Ishikawa (cell line): ENCODE results near the gene HPD.

ENCODE experiments used
- CEBPB ChIP-seq: IDR thresholded peaks from 2 replicates; pipeline ENCODE4 v1.6.1; 2012
- CREB1 ChIP-seq: IDR thresholded peaks from 2 replicates; pipeline ENCODE4 v1.6.1; 2012; ENCODE audit warnings: low read depth
- EGR1 ChIP-seq: IDR thresholded peaks from 2 replicates; pipeline ENCODE4 v1.6.1; 2012
- EP300 ChIP-seq: IDR thresholded peaks from 2 replicates; pipeline ENCODE4 v1.6.1; 2012; ENCODE audit warnings: borderline replicate concordance
- FOXM1 ChIP-seq: IDR thresholded peaks from 2 replicates; pipeline ENCODE4 v1.6.1; 2012; ENCODE audit warnings: low read depth, borderline replicate concordance
- MAX ChIP-seq: IDR thresholded peaks from 2 replicates; pipeline ENCODE4 v1.6.1; 2012
- NFIC ChIP-seq: IDR thresholded peaks from 2 replicates; pipeline ENCODE4 v1.6.1; 2012
- RAD21 ChIP-seq: IDR thresholded peaks from 2 replicates; pipeline ENCODE4 v1.6.1; 2012; ENCODE audit warnings: low read depth
- TAF1 ChIP-seq: IDR thresholded peaks from 2 replicates; pipeline ENCODE4 v1.6.1; 2012; ENCODE audit warnings: low read depth, mild to moderate bottlenecking
- TCF12 ChIP-seq: IDR thresholded peaks from 2 replicates; pipeline ENCODE4 v1.6.1; 2012; ENCODE audit warnings: low read depth
- TEAD4 ChIP-seq: IDR thresholded peaks from 2 replicates; pipeline ENCODE4 v1.6.1; 2012
- YY1 ChIP-seq: IDR thresholded peaks from 2 replicates; pipeline ENCODE4 v1.6.1; 2012; ENCODE audit warnings: low read depth
- ZBTB7A ChIP-seq: IDR thresholded peaks from 2 replicates; pipeline ENCODE4 v1.6.1; 2012; ENCODE audit warnings: low read depth
- TF ChIP-seq, protein P1 (sequence below): IDR thresholded peaks from 2 replicates; pipeline ENCODE4 v1.6.1; 2012
- TF ChIP-seq, protein P2 (sequence below): IDR thresholded peaks from 2 replicates; pipeline ENCODE4 v1.6.1; 2012; ENCODE audit warnings: low read depth, mild to moderate bottlenecking

HPD gene

GRCh38 chr12:121892673-121893561 lies 34.3 kb upstream of the HPD start:
- no peak for TF ChIP-seq TCF12
- TF ChIP-seq RAD21 = no peak

DNA sequence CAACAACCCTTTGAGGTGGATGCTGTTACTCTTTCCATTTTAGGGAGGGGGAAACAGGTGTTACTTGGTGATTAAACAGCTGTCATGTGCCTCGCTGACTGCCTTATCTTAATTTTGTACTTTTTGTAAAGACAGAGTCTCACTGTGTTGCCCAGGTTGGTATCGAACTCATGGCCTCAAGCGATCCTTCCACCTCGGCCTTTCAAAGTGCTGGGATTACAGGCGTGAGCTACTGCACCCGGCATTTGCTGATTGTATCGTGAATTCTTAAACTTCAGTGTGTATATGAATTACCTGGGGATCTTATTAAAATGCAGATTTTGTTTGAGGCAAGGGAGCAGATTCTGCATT lies 30.6 kb upstream of the HPD start:
- no peak for TF ChIP-seq NFIC
- no peak for TF ChIP-seq MAX
- TF ChIP-seq CEBPB = no peak
- TF ChIP-seq FOXM1 = no peak
- no peak for TF ChIP-seq EGR1
- TF ChIP-seq, protein P1, sequence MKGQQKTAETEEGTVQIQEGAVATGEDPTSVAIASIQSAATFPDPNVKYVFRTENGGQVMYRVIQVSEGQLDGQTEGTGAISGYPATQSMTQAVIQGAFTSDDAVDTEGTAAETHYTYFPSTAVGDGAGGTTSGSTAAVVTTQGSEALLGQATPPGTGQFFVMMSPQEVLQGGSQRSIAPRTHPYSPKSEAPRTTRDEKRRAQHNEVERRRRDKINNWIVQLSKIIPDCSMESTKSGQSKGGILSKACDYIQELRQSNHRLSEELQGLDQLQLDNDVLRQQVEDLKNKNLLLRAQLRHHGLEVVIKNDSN = no peak
- no peak for TF ChIP-seq ZBTB7A
- no peak for TF ChIP-seq CREB1

- TF ChIP-seq EP300 = peak; percentile 24; the same call in 1 of the 2 replicates
- TF ChIP-seq TAF1 = peak; percentile 85
- no peak for TF ChIP-seq TEAD4
- no peak for TF ChIP-seq EGR1
- TF ChIP-seq NFIC = no peak; the same call in 1 of the 2 replicates
- TF ChIP-seq, protein P1 = peak; percentile 97
- TF ChIP-seq FOXM1 = peak; percentile 63; the same call in 1 of the 2 replicates
- no peak; the same call in 1 of the 2 replicates for TF ChIP-seq CREB1
- TF ChIP-seq TCF12 = peak; percentile 78; the same call in 1 of the 2 replicates
- peak; percentile 64 for TF ChIP-seq RAD21
- no peak for TF ChIP-seq CEBPB
- peak; percentile 88 for TF ChIP-seq YY1
- TF ChIP-seq, protein P2, sequence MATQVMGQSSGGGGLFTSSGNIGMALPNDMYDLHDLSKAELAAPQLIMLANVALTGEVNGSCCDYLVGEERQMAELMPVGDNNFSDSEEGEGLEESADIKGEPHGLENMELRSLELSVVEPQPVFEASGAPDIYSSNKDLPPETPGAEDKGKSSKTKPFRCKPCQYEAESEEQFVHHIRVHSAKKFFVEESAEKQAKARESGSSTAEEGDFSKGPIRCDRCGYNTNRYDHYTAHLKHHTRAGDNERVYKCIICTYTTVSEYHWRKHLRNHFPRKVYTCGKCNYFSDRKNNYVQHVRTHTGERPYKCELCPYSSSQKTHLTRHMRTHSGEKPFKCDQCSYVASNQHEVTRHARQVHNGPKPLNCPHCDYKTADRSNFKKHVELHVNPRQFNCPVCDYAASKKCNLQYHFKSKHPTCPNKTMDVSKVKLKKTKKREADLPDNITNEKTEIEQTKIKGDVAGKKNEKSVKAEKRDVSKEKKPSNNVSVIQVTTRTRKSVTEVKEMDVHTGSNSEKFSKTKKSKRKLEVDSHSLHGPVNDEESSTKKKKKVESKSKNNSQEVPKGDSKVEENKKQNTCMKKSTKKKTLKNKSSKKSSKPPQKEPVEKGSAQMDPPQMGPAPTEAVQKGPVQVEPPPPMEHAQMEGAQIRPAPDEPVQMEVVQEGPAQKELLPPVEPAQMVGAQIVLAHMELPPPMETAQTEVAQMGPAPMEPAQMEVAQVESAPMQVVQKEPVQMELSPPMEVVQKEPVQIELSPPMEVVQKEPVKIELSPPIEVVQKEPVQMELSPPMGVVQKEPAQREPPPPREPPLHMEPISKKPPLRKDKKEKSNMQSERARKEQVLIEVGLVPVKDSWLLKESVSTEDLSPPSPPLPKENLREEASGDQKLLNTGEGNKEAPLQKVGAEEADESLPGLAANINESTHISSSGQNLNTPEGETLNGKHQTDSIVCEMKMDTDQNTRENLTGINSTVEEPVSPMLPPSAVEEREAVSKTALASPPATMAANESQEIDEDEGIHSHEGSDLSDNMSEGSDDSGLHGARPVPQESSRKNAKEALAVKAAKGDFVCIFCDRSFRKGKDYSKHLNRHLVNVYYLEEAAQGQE = no peak
- peak; percentile 99 for TF ChIP-seq MAX
- TF ChIP-seq ZBTB7A = peak; percentile 61; the same call in 1 of the 2 replicates
These were observed 30.0 kb upstream of the HPD start, which contains the start of gene PSMD9 for GRCh38 chr12:121888478-121889273. PSMD9 (plus strand) TSS chr12:121888790; CDS start chr12:121888857, 67 bp downstream.

DNA sequence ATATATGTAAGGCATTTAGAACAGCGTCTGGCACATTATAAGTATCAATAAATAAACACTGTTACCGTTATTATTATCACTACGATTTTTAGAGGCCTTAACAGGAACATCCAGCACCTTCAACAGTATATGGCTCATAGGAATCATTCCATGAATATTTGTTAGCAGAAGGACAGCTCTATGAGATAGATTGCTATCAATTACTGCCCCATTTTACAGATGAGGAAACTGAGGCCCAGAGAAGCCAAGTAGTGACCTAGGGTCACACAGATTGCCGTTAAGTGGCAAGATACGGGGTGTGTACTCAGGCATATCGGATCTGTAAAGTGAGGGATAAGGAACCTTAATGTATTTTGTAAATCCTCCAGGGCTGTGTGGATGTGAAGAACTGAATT lies 29.4 kb upstream of the HPD start:
- no peak for TF ChIP-seq EGR1

DNA sequence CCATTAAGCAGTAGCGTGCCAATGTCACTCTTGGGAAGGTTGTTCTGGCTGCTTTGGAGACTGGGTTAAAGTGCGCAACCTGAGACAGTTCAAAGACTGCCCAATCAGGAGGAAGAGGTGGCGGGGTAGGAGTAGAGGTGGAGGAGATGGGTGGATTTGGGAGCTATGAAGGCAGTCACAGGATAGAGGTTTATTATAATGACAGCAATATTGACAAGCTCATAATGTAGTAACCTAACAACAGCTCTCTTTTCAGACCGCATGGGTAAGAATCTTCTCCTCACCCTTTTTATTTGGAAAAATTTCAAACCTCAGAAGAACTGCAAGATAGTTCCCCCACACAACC lies 24.6 kb upstream of the HPD start:
- no peak for TF ChIP-seq EGR1
- no peak for TF ChIP-seq EP300
- no peak for TF ChIP-seq TCF12
- TF ChIP-seq ZBTB7A = no peak
- TF ChIP-seq FOXM1 = no peak
- no peak for TF ChIP-seq CEBPB
- TF ChIP-seq TEAD4 = no peak
- TF ChIP-seq, protein P1 = no peak
- TF ChIP-seq, protein P2 = no peak
- TF ChIP-seq NFIC = no peak
- TF ChIP-seq CREB1 = no peak
- no peak for TF ChIP-seq RAD21
- no peak for TF ChIP-seq TAF1
- no peak for TF ChIP-seq YY1
- no peak for TF ChIP-seq MAX
